ENCODE results near the gene NPY4R.
"Not testable (repeated sequence)": the region's sequence is repeated elsewhere in the genome, so short reads cannot be mapped to it uniquely, and the experiment has no call there.

Gene NPY4R

DNA sequence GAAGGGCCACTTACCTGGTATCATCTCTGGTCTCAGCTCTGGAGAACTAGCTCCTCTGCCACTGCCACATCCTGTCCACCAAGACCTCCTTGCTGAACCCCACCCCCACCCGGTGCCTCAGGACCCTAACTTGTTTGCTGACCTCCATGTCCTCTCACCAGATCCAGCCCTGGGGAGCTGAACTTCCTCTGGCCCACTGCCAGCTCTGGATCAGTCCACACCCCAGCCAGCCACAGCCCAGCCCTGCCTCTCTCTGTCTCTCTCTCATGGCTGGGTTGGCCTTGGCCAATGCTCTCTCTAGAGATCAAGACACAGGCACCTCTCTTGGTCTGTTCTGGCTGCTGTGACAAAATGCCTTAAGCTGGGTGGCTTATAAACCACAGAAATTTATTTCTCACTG, 14.4 kb downstream of the NPY4R start:
- H3K9me3 ChIP-seq (ENCODE audit: insufficient read depth, low read depth, low read length); H3K4me1 ChIP-seq (ENCODE audit: insufficient read depth, low read length); H3K9ac ChIP-seq (ENCODE audit: low read depth, low read length); H3K36me3 ChIP-seq (ENCODE audit: insufficient read depth, low read length); H3K27ac ChIP-seq (ENCODE audit: low read depth, low read length); H3K4me3 ChIP-seq (ENCODE audit: low read length); H3K27me3 ChIP-seq (ENCODE audit: insufficient read depth, low read length): not testable (repeated sequence)
- WGBS: 100% methylated on average over 1 of the region's 1 CpG

DNA sequence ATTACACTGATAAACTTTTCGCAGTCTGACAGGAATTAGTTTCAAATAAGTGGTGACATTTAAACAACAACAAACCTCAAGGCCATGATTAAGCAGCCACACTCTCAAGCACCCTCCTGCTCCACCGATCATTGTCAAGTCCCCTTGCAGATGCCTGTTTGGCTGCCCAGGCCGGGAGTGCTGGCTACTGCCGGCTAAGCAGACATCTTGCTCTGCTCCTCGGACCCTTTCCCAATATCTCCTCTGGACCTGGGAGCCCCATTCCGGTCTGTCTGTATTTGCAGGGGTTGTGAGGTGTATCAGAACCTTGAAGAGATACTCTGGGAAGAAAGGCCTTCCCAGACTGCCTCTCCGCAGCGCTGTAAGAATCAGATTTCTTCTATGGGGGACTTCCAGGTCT, 14.9 kb downstream of the NPY4R start:
- H3K27ac ChIP-seq (ENCODE audit: low read depth, low read length); H3K27me3 ChIP-seq (ENCODE audit: insufficient read depth, low read length); H3K9ac ChIP-seq (ENCODE audit: low read depth, low read length); H3K9me3 ChIP-seq (ENCODE audit: insufficient read depth, low read depth, low read length); H3K4me1 ChIP-seq (ENCODE audit: insufficient read depth, low read length); H3K4me3 ChIP-seq (ENCODE audit: low read length); H3K36me3 ChIP-seq (ENCODE audit: insufficient read depth, low read length): not testable (repeated sequence)
- WGBS: 88% methylated on average over 5 of the region's 8 CpGs

GRCh38 chr10:46447439-46447838, 18.3 kb downstream of the NPY4R start:
- not testable (repeated sequence) for H3K4me3 ChIP-seq (ENCODE audit: low read length); H3K27me3 ChIP-seq (ENCODE audit: insufficient read depth, low read length)
- 84% methylated on average over 3 of the region's 5 CpGs for WGBS

GRCh38 chr10:46445389-46446122, 20.2 kb downstream of the NPY4R start:
- H3K4me1 ChIP-seq (ENCODE audit: insufficient read depth, low read length); H3K27ac ChIP-seq (ENCODE audit: low read depth, low read length); H3K36me3 ChIP-seq (ENCODE audit: insufficient read depth, low read length); H3K4me3 ChIP-seq (ENCODE audit: low read length); H3K9ac ChIP-seq (ENCODE audit: low read depth, low read length); H3K9me3 ChIP-seq (ENCODE audit: insufficient read depth, low read depth, low read length); H3K27me3 ChIP-seq (ENCODE audit: insufficient read depth, low read length): not testable (repeated sequence)
- 93% methylated on average over 3 of the region's 8 CpGs for WGBS

More at GRCh38 chr10:46447439-46447838, 18.3 kb downstream of the NPY4R start:
- H3K36me3 ChIP-seq (ENCODE audit: insufficient read depth, low read length); H3K9ac ChIP-seq (ENCODE audit: low read depth, low read length); H3K27ac ChIP-seq (ENCODE audit: low read depth, low read length); H3K4me1 ChIP-seq (ENCODE audit: insufficient read depth, low read length); H3K9me3 ChIP-seq (ENCODE audit: insufficient read depth, low read depth, low read length): not testable (repeated sequence)

GRCh38 chr10:46443422-46443821, 22.3 kb downstream of the NPY4R start:
- not testable (repeated sequence) for H3K9me3 ChIP-seq (ENCODE audit: insufficient read depth, low read depth, low read length); H3K4me3 ChIP-seq (ENCODE audit: low read length); H3K27ac ChIP-seq (ENCODE audit: low read depth, low read length); H3K4me1 ChIP-seq (ENCODE audit: insufficient read depth, low read length); H3K27me3 ChIP-seq (ENCODE audit: insufficient read depth, low read length); H3K36me3 ChIP-seq (ENCODE audit: insufficient read depth, low read length); H3K9ac ChIP-seq (ENCODE audit: low read depth, low read length)
- no CpG with 5 or more reads among the region's 1 CpG for WGBS

GRCh38 chr10:46442706-46443275, 23.0 kb downstream of the NPY4R start:
- H3K9me3 ChIP-seq (ENCODE audit: insufficient read depth, low read depth, low read length); H3K9ac ChIP-seq (ENCODE audit: low read depth, low read length); H3K4me1 ChIP-seq (ENCODE audit: insufficient read depth, low read length); H3K4me3 ChIP-seq (ENCODE audit: low read length); H3K27me3 ChIP-seq (ENCODE audit: insufficient read depth, low read length); H3K36me3 ChIP-seq (ENCODE audit: insufficient read depth, low read length); H3K27ac ChIP-seq (ENCODE audit: low read depth, low read length): not testable (repeated sequence)
- 93% methylated on average over 10 of the region's 10 CpGs for whole genome bisulfite sequencing

DNA sequence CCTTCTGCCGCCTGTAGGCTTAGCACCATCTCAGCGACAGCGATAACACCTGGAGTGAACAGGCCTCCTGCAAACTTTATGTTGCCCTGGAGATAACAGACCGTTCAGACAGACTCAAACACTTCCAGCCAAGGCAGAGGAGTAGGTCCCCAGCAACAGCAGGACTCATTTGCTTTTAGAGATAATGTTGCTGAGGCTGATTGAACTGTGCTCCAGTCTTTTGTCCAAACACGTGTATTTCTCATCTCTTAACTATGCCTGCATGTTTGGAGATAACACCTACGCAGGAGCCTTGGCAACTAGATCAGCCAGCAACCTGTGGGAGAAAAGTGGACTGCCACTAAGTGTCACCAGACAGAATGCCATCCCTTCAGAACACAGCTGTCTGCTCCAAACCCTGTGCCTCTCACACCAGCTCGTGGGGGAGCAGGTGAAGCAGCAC, 23.9 kb downstream of the NPY4R start:
- H3K9me3 ChIP-seq (ENCODE audit: insufficient read depth, low read depth, low read length); H3K9ac ChIP-seq (ENCODE audit: low read depth, low read length); H3K27me3 ChIP-seq (ENCODE audit: insufficient read depth, low read length); H3K4me3 ChIP-seq (ENCODE audit: low read length); H3K4me1 ChIP-seq (ENCODE audit: insufficient read depth, low read length); H3K27ac ChIP-seq (ENCODE audit: low read depth, low read length); H3K36me3 ChIP-seq (ENCODE audit: insufficient read depth, low read length): not testable (repeated sequence)
- 81% methylated on average over 5 of the region's 7 CpGs for WGBS

DNA sequence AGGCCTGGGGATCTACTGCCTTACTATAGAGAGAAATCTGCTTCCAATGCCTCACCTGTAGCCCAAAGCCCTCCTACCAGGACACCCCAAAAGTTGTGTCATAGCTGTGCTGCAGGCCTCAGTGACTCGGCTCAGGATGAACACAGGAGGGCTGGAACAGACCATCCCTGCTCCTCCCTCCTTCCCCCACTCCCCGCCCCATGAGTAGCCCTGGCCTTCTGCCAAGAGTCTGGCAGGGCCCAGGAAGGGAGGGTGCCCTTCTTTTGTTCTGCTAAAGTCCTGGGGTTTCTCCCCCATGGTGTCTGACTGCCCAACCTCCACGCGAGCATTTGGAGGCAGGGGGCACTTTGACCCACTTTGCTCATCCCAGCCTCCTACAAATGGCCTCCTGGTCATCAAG, 24.8 kb downstream of the NPY4R start:
- no CpG with 5 or more reads among the region's 4 CpGs for WGBS
- not testable (repeated sequence) for H3K4me3 ChIP-seq (ENCODE audit: low read length)

GRCh38 chr10:46423550-46423949, 42.2 kb downstream of the NPY4R start:
- no CpG with 5 or more reads among the region's 2 CpGs for WGBS
- not testable (repeated sequence) for H3K9me3 ChIP-seq (ENCODE audit: insufficient read depth, low read depth, low read length); H3K9ac ChIP-seq (ENCODE audit: low read depth, low read length); H3K4me3 ChIP-seq (ENCODE audit: low read length); H3K27me3 ChIP-seq (ENCODE audit: insufficient read depth, low read length); H3K36me3 ChIP-seq (ENCODE audit: insufficient read depth, low read length); H3K27ac ChIP-seq (ENCODE audit: low read depth, low read length); H3K4me1 ChIP-seq (ENCODE audit: insufficient read depth, low read length)

More for the DNA sequence above, 24.8 kb downstream of the NPY4R start:
- H3K36me3 ChIP-seq (ENCODE audit: insufficient read depth, low read length); H3K27me3 ChIP-seq (ENCODE audit: insufficient read depth, low read length); H3K4me1 ChIP-seq (ENCODE audit: insufficient read depth, low read length); H3K9ac ChIP-seq (ENCODE audit: low read depth, low read length); H3K27ac ChIP-seq (ENCODE audit: low read depth, low read length); H3K9me3 ChIP-seq (ENCODE audit: insufficient read depth, low read depth, low read length): not testable (repeated sequence)

DNA sequence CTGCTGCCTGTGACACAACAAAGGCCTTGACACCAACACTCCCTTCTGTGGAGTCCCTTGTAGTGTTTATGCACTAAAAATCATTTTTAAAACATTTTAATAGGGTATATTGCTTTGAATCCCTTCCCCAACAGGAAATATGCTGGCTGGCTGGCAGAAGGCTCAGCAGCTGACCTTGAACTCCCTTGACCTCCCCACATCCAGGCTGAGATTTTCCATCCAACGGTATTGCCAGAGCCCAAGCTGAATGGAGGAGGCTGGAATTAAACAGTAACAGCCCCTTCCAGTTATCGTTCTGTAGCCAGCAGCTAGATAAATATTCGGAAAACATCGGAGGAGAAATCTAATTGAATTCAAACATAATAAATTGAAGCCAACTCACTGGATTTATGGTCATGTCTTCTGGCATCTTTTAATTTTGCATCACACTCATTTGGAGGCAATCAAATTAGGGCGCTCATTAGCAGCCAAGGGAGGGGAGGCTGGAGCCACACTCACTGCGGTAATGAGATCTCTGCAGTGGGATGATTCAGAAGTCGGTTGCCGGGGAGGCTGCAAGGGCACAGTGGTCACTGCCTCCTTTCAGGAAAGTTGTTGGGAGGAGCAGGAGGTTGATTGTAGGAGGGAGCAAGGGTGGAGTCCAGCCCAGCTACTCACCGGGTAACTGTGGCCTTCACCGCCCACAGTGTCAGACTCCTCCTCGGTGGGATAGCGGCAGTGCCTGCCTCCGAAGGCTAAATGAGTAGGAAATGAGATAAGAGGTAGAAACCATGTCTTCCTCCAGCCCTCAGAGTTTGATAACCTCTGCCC, 46.0 kb downstream of the NPY4R start:
- H3K36me3 ChIP-seq (ENCODE audit: insufficient read depth, low read length); H3K9me3 ChIP-seq (ENCODE audit: insufficient read depth, low read depth, low read length); H3K9ac ChIP-seq (ENCODE audit: low read depth, low read length); H3K27ac ChIP-seq (ENCODE audit: low read depth, low read length); H3K4me3 ChIP-seq (ENCODE audit: low read length); H3K4me1 ChIP-seq (ENCODE audit: insufficient read depth, low read length); H3K27me3 ChIP-seq (ENCODE audit: insufficient read depth, low read length): not testable (repeated sequence)
- 80% methylated on average over 2 of the region's 13 CpGs for WGBS

GRCh38 chr10:46418283-46418682, 47.5 kb downstream of the NPY4R start:
- H3K4me1 ChIP-seq (ENCODE audit: insufficient read depth, low read length); H3K36me3 ChIP-seq (ENCODE audit: insufficient read depth, low read length); H3K4me3 ChIP-seq (ENCODE audit: low read length); H3K9me3 ChIP-seq (ENCODE audit: insufficient read depth, low read depth, low read length); H3K27me3 ChIP-seq (ENCODE audit: insufficient read depth, low read length); H3K27ac ChIP-seq (ENCODE audit: low read depth, low read length); H3K9ac ChIP-seq (ENCODE audit: low read depth, low read length): not testable (repeated sequence)
- 85% methylated on average over 1 of the region's 7 CpGs for WGBS

Measured in HUES64 (cell line).